LNCaP clone FGC (cell line): Measurements from ENCODE around the gene LST1.
A peak's percentile ranks its signal among the peaks of the same experiment; 100 is the strongest.

Experiments used
- DNase-seq: peaks from one replicate; pipeline ENCODE4 v3.0.0-alpha.2; 2011; ENCODE audit warnings: low read depth
- H3K4me3 ChIP-seq: 2 replicates; pipeline ENCODE4 v1.5.1; 2011; ENCODE audit warnings: mild to moderate bottlenecking, low read depth, low read length, control low read depth
- TF ChIP-seq, protein P1 (sequence below): IDR thresholded peaks from 2 replicates; pipeline ENCODE4 v1.5.1; 2012; ENCODE audit warnings: mild to moderate bottlenecking; ENCODE audit not compliant: control insufficient read depth, insufficient read depth; ENCODE audit errors: extremely low read depth

Gene LST1

DNA sequence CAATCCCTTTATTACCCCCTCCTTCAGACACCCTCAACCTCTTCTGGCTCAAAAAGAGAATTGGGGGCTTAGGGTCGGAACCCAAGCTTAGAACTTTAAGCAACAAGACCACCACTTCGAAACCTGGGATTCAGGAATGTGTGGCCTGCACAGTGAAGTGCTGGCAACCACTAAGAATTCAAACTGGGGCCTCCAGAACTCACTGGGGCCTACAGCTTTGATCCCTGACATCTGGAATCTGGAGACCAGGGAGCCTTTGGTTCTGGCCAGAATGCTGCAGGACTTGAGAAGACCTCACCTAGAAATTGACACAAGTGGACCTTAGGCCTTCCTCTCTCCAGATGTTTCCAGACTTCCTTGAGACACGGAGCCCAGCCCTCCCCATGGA lies 8.5 kb upstream of the LST1 start:
- TF ChIP-seq, protein P1, sequence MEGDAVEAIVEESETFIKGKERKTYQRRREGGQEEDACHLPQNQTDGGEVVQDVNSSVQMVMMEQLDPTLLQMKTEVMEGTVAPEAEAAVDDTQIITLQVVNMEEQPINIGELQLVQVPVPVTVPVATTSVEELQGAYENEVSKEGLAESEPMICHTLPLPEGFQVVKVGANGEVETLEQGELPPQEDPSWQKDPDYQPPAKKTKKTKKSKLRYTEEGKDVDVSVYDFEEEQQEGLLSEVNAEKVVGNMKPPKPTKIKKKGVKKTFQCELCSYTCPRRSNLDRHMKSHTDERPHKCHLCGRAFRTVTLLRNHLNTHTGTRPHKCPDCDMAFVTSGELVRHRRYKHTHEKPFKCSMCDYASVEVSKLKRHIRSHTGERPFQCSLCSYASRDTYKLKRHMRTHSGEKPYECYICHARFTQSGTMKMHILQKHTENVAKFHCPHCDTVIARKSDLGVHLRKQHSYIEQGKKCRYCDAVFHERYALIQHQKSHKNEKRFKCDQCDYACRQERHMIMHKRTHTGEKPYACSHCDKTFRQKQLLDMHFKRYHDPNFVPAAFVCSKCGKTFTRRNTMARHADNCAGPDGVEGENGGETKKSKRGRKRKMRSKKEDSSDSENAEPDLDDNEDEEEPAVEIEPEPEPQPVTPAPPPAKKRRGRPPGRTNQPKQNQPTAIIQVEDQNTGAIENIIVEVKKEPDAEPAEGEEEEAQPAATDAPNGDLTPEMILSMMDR: no peak
- H3K4me3 ChIP-seq: no peak overlapping the region
- DNase-seq: no peak

DNA sequence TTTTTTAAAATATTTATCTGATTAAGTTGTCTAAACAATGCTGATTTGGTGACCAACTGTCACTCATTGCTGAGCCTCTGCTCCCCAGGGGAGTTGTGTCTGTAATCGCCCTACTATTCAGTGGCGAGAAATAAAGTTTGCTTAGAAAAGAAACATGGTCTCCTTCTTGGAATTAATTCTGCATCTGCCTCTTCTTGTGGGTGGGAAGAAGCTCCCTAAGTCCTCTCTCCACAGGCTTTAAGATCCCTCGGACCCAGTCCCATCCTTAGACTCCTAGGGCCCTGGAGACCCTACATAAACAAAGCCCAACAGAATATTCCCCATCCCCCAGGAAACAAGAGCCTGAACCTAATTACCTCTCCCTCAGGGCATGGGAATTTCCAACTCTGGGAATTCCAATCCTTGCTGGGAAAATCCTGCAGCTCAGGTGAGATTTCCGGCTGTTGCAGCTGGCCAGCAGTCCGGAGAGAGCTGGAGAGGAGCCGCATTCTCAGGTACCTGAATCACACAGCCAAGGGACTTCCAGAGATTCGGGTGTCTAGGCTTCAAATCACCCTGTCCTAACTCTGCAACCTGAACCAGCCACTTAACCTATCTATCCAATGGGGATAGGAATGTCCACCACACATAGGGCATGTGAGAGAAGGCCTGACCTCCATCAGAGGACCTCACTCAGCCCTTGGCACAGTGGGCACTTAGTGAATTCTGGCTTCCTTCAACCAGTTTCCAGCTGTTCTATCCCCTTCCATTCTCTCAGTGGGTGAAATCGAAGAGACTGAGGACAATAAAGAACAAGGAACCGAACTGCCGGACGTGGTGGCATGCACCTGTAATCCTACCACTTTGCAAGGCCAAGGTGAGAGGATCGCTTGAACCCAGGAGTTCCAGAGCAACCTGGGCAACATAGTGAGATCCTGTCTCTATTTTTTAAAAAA lies 7.6 kb upstream of the LST1 start:
- TF ChIP-seq, protein P1: no peak
- no peak for DNase-seq
- no peak overlapping the region for H3K4me3 ChIP-seq

DNA sequence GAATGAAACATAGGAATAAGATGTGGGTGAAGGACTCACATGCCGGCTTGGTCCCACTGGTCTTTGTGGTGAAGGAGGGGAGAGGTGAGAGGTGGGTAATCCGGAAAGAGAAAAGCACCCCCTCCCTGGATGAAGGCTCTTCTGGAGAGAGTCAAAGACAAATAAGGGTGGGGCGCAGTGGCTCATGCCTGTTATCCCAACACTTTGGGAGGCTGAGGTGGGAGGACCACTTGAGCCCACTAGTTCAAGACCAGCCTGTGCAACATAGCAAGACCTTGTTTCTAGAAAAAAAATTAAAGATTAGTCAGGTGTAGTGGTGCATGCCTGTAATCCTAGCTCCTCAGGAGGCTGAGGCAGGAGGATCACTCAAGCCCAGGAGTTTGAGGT lies 7.0 kb upstream of the LST1 start:
- no peak overlapping the region for H3K4me3 ChIP-seq
- TF ChIP-seq, protein P1: no peak
- DNase-seq: no peak

DNA sequence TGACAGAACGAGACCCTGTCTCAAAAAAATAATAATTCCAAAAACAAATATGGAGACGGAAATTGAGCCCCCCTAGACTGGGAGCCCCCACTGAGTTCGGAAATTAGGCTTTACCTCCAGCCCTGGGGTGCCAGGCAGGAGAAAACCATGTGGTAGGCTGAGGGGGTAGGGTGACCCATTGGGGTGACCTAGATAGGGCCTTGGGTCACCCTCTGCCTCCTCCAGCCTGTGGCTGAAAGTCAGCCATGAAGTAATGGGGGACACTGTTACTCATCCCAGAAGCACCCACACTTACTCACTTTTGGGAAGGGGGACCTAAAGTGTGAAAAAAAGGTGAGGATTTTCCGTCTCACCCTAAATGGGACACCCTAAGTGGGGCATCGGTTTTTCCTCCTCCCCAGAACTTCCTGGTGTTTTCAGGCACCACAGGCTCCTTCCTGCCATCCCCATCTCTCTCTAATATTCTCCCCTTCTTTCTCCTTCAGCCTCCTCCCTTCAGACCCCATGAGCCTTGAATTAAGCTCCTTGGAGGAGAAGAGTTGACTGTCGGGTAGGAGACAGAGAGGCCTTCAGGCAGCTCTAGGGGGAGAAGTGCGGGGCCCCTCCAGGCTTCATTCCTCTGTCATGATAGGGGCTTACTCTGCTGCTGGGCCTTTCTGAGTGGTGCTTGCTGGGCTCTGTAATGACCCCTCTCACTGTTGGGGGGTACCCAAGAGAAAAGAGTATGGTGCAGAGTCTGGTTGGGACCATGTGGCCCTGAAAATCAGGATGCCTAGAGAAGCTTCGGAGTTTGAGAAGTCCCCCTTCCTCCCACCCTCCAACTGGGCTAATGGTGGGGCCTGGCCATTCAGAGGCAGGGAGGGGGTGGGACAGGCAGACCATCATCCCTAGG lies 6.3 kb upstream of the LST1 start:
- DNase-seq: no peak
- TF ChIP-seq, protein P1: no peak
- H3K4me3 ChIP-seq: no peak overlapping the region

DNA sequence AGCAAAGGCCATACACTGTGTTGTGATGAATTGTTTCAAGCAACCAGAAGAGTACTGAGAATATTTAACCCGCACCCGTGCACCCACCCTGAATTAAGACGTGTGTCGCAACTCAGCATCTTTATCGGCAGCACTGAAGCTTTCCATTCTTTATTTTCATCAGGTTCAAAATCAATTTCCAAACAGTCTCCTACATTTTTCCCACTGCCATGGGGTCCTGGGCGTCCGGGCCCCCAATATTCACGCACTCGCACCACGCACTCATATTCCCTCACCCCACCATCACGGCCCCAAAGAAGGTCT lies 5.7 kb upstream of the LST1 start:
- TF ChIP-seq, protein P1: no peak
- DNase-seq: no peak
- peak overlapping the region; percentile 53 for H3K4me3 ChIP-seq

DNA sequence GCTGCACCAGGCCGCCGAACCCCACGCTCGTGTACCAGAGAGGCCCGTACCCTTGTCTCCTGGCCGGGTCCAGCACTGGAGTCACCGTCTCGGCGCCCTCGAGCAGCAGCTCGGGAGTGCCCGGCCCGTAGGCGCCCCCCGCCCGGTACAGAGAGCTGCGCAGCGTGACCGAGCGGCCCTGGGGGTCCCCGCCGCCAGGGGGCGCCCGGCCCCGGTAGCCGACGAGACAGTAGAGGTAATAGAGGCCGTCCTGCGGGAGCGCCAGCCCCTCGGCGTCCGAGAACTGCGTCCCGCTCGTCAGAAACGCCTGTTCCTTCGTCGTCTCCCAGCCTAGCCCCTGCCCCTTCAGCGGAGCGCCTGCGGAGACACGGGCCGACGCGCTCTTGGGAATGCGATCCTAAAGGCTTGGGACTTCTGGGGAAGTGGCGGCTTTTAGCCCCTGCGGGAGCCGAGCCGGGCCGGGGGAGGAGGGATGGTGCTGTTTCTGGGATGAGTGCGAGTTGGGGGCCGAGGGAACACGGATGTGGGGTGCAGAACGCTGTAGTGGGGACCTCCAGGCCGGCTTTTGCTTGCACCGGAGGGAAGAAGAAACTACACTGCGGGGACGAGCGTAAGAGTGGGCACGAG lies 5.2 kb upstream of the LST1 start:
- DNase-seq: no peak
- peak overlapping the region; percentile 53 for H3K4me3 ChIP-seq
- TF ChIP-seq, protein P1: peak; percentile 87
